ENCODE data around the gene PBX4. TPM values are rescaled to one million over a fixed set of nuclear protein-coding genes. Genes with fewer than 3 reads are reported as not detected.

The PBX4 gene
- total RNA-seq, 2 experiments from 2014 or later, result 13.8 to 15.6 TPM

GRCh38 chr19:19634516-19635312, 16.2 kb upstream of the PBX4 start:
- Mint-ChIP-seq H3K4me1 (ENCODE audit: low read depth) (peaks cover 9% of the 10 kb centered on the region), H3K27ac (peak overlapping the region; percentile 67), H3K9me3 (no peaks in the 10 kb centered on the region), H3K4me3 (no peak overlapping the region), H3K27me3 (no peaks in the 10 kb centered on the region), H3K36me3 (ENCODE audit: low read depth) (peaks cover 49% of the 10 kb centered on the region)
- intact Hi-C loops (cut with micrococcal nuclease), result no loop called here
- TF ChIP-seq CTCF (IDR thresholded peaks at IDR 0.05), result no peak
- no peak for ATAC-seq
- CTCF ChIA-PET, result interaction anchor here (1.2 to 1.3 kb wide), 2 partner anchors 80 to 102 kb away, joined by 3 to 4 read pairs; no protein-coding TSS in a partner anchor
- no peak for DNase-seq
- POLR2A ChIA-PET, result interaction anchor here (1.2 kb wide), 1 partner anchor 15 kb away, joined by 4 read pairs; no protein-coding TSS in a partner anchor

DNA sequence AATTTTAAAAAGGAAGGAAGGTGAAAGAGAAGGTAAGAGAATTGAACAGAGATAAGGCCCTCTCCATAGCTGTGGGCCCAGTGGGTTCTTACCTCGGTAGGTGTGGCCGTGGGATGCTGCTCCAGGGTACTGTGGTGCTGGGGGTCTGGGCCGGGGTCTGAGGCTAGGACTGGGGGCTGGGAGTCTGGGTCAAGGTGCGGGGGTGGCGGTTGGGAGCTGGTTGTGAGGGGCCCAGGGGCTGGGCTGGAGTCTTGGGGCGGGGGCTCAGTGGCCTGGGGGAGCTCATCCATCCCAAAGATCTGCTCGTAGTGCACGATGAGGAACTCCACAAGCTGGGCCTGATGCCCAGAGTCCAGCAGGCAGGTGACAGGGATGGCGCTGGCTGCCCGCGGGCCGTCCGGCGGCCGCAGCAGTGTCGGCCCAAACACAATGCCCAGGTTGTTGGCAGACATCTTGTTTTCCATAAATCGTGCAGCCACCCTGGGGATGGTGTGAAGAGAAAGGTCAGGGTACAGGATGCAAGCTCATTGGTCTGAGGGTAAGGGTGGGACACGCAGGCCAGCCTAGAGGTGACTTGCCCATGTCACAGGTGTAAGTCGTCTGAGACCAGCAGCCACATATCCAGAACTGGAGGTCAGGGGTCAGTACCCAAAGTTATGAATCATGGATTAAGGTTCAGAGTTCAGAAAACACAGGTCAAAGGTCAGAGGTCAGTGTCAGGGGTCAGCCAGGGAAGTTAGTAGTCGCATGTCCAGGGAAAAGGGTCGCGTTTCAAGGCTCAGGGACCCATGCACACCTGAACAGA, 15.4 kb upstream of the PBX4 start:
- ChIA-PET POLR2A (interaction anchor here (1.0 to 1.2 kb wide), 2 partner anchors 20 to 28 kb away, joined by 3 read pairs; no protein-coding TSS in a partner anchor), CTCF (interaction anchor here (0.7 to 0.9 kb wide), 3 partner anchors 21 to 102 kb away, joined by 3 to 5 read pairs (median 3); no protein-coding TSS in a partner anchor)
- Mint-ChIP-seq H3K27ac (peak overlapping the region; percentile 43), H3K27me3 (no peaks in the 10 kb centered on the region), H3K36me3 (ENCODE audit: low read depth) (peaks cover 48% of the 10 kb centered on the region), H3K9me3 (no peaks in the 10 kb centered on the region), H3K4me1 (ENCODE audit: low read depth) (peaks cover 10% of the 10 kb centered on the region), H3K4me3 (no peak overlapping the region)
- ATAC-seq (no peak), DNase-seq (no peak)
- TF ChIP-seq CTCF (IDR thresholded peaks at IDR 0.05), result no peak
- intact Hi-C loops (cut with micrococcal nuclease), result no loop called here

DNA sequence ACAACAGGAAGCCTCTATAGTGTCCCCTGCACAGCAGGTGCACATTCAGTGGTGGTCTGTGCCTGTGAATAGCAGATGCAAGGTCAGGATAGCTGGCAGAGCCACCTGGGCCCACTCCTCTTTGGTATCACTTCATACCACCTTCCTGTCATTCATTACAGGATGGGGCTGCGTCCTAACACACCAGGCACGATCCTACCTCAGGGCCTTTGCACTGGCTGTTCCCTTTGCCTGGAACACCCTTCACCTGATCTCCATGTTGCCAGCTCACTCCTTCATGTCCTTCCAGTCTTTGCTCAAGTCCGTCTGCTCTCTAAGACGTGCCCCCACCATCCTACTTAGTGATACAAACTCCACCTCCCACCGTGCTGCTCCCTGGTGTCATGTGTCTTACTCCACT, 14.2 kb upstream of the PBX4 start:
- H3K27ac Mint-ChIP-seq, result no peak overlapping the region
- no peaks in the 10 kb centered on the region for H3K27me3 Mint-ChIP-seq
- DNase-seq (no peak), ATAC-seq (no peak)
- no peak for TF ChIP-seq CTCF (IDR thresholded peaks at IDR 0.05)
- intact Hi-C loops (cut with micrococcal nuclease), result no loop called here
- ChIA-PET POLR2A (interaction anchor here (1.0 kb wide), 1 partner anchor 21 kb away, joined by 3 read pairs; no protein-coding TSS in a partner anchor), CTCF (no interaction called here)
- no peaks in the 10 kb centered on the region for H3K9me3 Mint-ChIP-seq
- no peak overlapping the region for H3K4me3 Mint-ChIP-seq
- H3K4me1 Mint-ChIP-seq (ENCODE audit: low read depth), result peaks cover 13% of the 10 kb centered on the region
- peaks cover 47% of the 10 kb centered on the region for H3K36me3 Mint-ChIP-seq (ENCODE audit: low read depth)

- no peak for DNase-seq
- H3K4me3 Mint-ChIP-seq, result no peak overlapping the region
- POLR2A ChIA-PET, result interaction anchor here (1.0 kb wide), 1 partner anchor 12 kb away, joined by 3 read pairs; the partner anchor contains the start of gene GMIP
- CTCF ChIA-PET, result interaction anchor here (1.1 to 1.2 kb wide), 2 partner anchors 12 to 99 kb away, joined by 4 read pairs; partner anchors contain the start of gene GMIP
- TF ChIP-seq CTCF (IDR thresholded peaks at IDR 0.05), result no peak
- intact Hi-C loops (cut with micrococcal nuclease), result no loop called here
- no peaks in the 10 kb centered on the region for H3K9me3 Mint-ChIP-seq
- peaks cover 51% of the 10 kb centered on the region for H3K36me3 Mint-ChIP-seq (ENCODE audit: low read depth)
- no peaks in the 10 kb centered on the region for H3K27me3 Mint-ChIP-seq
- no peak overlapping the region for H3K27ac Mint-ChIP-seq
- peaks cover 24% of the 10 kb centered on the region for H3K4me1 Mint-ChIP-seq (ENCODE audit: low read depth)
- no peak for ATAC-seq
Measured at GRCh38 chr19:19631346-19631745, 12.9 kb upstream of the PBX4 start.
